IgD-negative memory B cell (primary cell): ENCODE measurements around the gene ADAMTS16. TPM values are rescaled to one million over a fixed set of nuclear protein-coding genes. Genes with fewer than 3 reads are reported as not detected.

Source experiments
- H3K27ac Mint-ChIP-seq, 3 donors: one replicate each; pipeline ENCODE4 v1.8.0; 2020 to 2022; ENCODE audit warnings: mild to moderate bottlenecking in 3 of 3, mixed read lengths in 3 of 3, moderate library complexity in 1 of 3
- H3K27me3 Mint-ChIP-seq: one replicate; pipeline ENCODE4 v1.8.0; 2021; ENCODE audit warnings: mixed read lengths
- H3K36me3 Mint-ChIP-seq: one replicate; pipeline ENCODE4 v1.8.0; 2020; ENCODE audit warnings: mild to moderate bottlenecking, mixed read lengths
- H3K4me1 Mint-ChIP-seq, 3 donors: one replicate each; pipeline ENCODE4 v1.8.0; 2020 to 2022; ENCODE audit warnings: mixed read lengths in 3 of 3, mild to moderate bottlenecking in 1 of 3
- H3K4me3 Mint-ChIP-seq, 4 donors: one replicate each; pipeline ENCODE4 v1.8.0; 2020 to 2022; ENCODE audit warnings: mild to moderate bottlenecking in 4 of 4, mixed read lengths in 4 of 4, moderate library complexity in 3 of 4
- H3K9me3 Mint-ChIP-seq, 3 donors: one replicate each; pipeline ENCODE4 v1.8.0; 2020 to 2021; ENCODE audit warnings: mixed read lengths in 3 of 3, mild to moderate bottlenecking in 1 of 3
- polyA plus RNA-seq: library from polyadenylated mRNA; unstranded; fragments of 300-500 nt; fragmentation: Illumina TruSeq; gene quantifications from one replicate; pipeline ENCODE4 v1.2.3, GENCODE V29; 2021

Gene ADAMTS16
- polyA plus RNA-seq: not detected

- Mint-ChIP-seq H3K4me3 (peak within 1 kb of the TSS in 1 of 4 donors; percentile 7), H3K36me3 (no peaks in the 10 kb centered on the region), H3K4me1 (peaks cover 0 to 5% (median 2%) of the 10 kb centered on the region in 3 donors), H3K9me3 (peaks cover 0 to 3% (median 0%) of the 10 kb centered on the region in 3 donors), H3K27me3 (peaks cover 16% of the 10 kb centered on the region), H3K27ac (no peak within 1 kb of the TSS)
These were observed at the start of gene ADAMTS16 for GRCh38 chr5:5139777-5140478. Gene ADAMTS16, plus strand, starts transcription at chr5:5140330. Its CDS starts 138 bp downstream, at chr5:5140468.

GRCh38 chr5:5092149-5092548 is 48.0 kb upstream of the ADAMTS16 start:
- Mint-ChIP-seq H3K9me3 (peaks cover 4 to 10% (median 5%) of the 10 kb centered on the region in 3 donors), H3K27me3 (no peaks in the 10 kb centered on the region), H3K4me3 (no peak overlapping the region), H3K36me3 (no peaks in the 10 kb centered on the region), H3K27ac (no peak overlapping the region), H3K4me1 (no peaks in the 10 kb centered on the region)

- H3K4me1 Mint-ChIP-seq: no peaks in the 10 kb centered on the region
- H3K27me3 Mint-ChIP-seq: no peaks in the 10 kb centered on the region
- H3K36me3 Mint-ChIP-seq: no peaks in the 10 kb centered on the region
- H3K27ac Mint-ChIP-seq: no peak overlapping the region
- peaks cover 5 to 16% (median 10%) of the 10 kb centered on the region in 3 donors for H3K9me3 Mint-ChIP-seq
- no peak overlapping the region for H3K4me3 Mint-ChIP-seq
These were observed 39.5 kb upstream of the ADAMTS16 start for GRCh38 chr5:5100635-5101034.

GRCh38 chr5:5101676-5102075 is 38.5 kb upstream of the ADAMTS16 start:
- no peaks in the 10 kb centered on the region for H3K4me1 Mint-ChIP-seq
- no peaks in the 10 kb centered on the region for H3K27me3 Mint-ChIP-seq
- H3K27ac Mint-ChIP-seq: no peak overlapping the region
- no peaks in the 10 kb centered on the region for H3K36me3 Mint-ChIP-seq
- H3K4me3 Mint-ChIP-seq: no peak overlapping the region
- peaks cover 5 to 13% (median 7%) of the 10 kb centered on the region in 3 donors for H3K9me3 Mint-ChIP-seq

GRCh38 chr5:5103245-5103644 is 36.9 kb upstream of the ADAMTS16 start:
- Mint-ChIP-seq H3K4me1 (no peaks in the 10 kb centered on the region), H3K36me3 (no peaks in the 10 kb centered on the region), H3K9me3 (peaks cover 5 to 12% (median 7%) of the 10 kb centered on the region in 3 donors), H3K27me3 (no peaks in the 10 kb centered on the region), H3K4me3 (no peak overlapping the region), H3K27ac (no peak overlapping the region)

GRCh38 chr5:5104550-5104949 is 35.6 kb upstream of the ADAMTS16 start:
- no peaks in the 10 kb centered on the region for H3K4me1 Mint-ChIP-seq

GRCh38 chr5:5105531-5105930 is 34.6 kb upstream of the ADAMTS16 start:
- Mint-ChIP-seq H3K4me1 (no peaks in the 10 kb centered on the region), H3K27me3 (no peaks in the 10 kb centered on the region), H3K9me3 (peaks cover 3 to 6% (median 5%) of the 10 kb centered on the region in 3 donors), H3K36me3 (no peaks in the 10 kb centered on the region), H3K4me3 (no peak overlapping the region), H3K27ac (no peak overlapping the region)

More at GRCh38 chr5:5104550-5104949, 35.6 kb upstream of the ADAMTS16 start:
- Mint-ChIP-seq H3K27me3 (no peaks in the 10 kb centered on the region), H3K4me3 (no peak overlapping the region), H3K36me3 (no peaks in the 10 kb centered on the region), H3K27ac (no peak overlapping the region), H3K9me3 (peaks cover 3 to 6% (median 5%) of the 10 kb centered on the region in 3 donors)

GRCh38 chr5:5116956-5117355 is 23.2 kb upstream of the ADAMTS16 start:
- Mint-ChIP-seq H3K36me3 (no peaks in the 10 kb centered on the region), H3K4me1 (peaks cover 0 to 1% (median 0%) of the 10 kb centered on the region in 3 donors), H3K27me3 (peaks cover 5% of the 10 kb centered on the region), H3K4me3 (no peak overlapping the region), H3K27ac (no peak overlapping the region), H3K9me3 (peaks cover 2 to 19% (median 14%) of the 10 kb centered on the region in 3 donors)

GRCh38 chr5:5122776-5123175 is 17.4 kb upstream of the ADAMTS16 start:
- no peaks in the 10 kb centered on the region for H3K36me3 Mint-ChIP-seq
- peaks cover 0 to 5% (median 4%) of the 10 kb centered on the region in 3 donors for H3K9me3 Mint-ChIP-seq
- peaks cover 8% of the 10 kb centered on the region for H3K27me3 Mint-ChIP-seq
- H3K27ac Mint-ChIP-seq: no peak overlapping the region
- H3K4me1 Mint-ChIP-seq: no peaks in the 10 kb centered on the region
- H3K4me3 Mint-ChIP-seq: no peak overlapping the region

- Mint-ChIP-seq H3K27ac (no peak overlapping the region), H3K4me1 (peaks cover 0 to 2% (median 0%) of the 10 kb centered on the region in 3 donors), H3K36me3 (no peaks in the 10 kb centered on the region), H3K9me3 (peaks cover 0 to 5% (median 0%) of the 10 kb centered on the region in 3 donors), H3K27me3 (peaks cover 8% of the 10 kb centered on the region), H3K4me3 (no peak overlapping the region)
These were observed 15.9 kb upstream of the ADAMTS16 start for GRCh38 chr5:5124231-5124630.

GRCh38 chr5:5126444-5126843 is 13.7 kb upstream of the ADAMTS16 start:
- Mint-ChIP-seq H3K9me3 (peaks cover 0 to 2% (median 0%) of the 10 kb centered on the region in 3 donors), H3K36me3 (no peaks in the 10 kb centered on the region), H3K4me3 (no peak overlapping the region), H3K27me3 (peaks cover 3% of the 10 kb centered on the region), H3K4me1 (peaks cover 0 to 2% (median 0%) of the 10 kb centered on the region in 3 donors), H3K27ac (no peak overlapping the region)

GRCh38 chr5:5128766-5129165 is 11.4 kb upstream of the ADAMTS16 start:
- Mint-ChIP-seq H3K4me3 (no peak overlapping the region), H3K9me3 (peaks cover 0 to 2% (median under 1%) of the 10 kb centered on the region in 3 donors), H3K27ac (no peak overlapping the region), H3K27me3 (peaks cover 3% of the 10 kb centered on the region), H3K4me1 (peaks cover 0 to 2% (median 0%) of the 10 kb centered on the region in 3 donors), H3K36me3 (no peaks in the 10 kb centered on the region)

GRCh38 chr5:5132234-5132633 is 7.9 kb upstream of the ADAMTS16 start:
- Mint-ChIP-seq H3K4me1 (peaks cover 0 to 2% (median 0%) of the 10 kb centered on the region in 3 donors), H3K27me3 (no peaks in the 10 kb centered on the region), H3K9me3 (peaks cover 0 to 5% (median 2%) of the 10 kb centered on the region in 3 donors), H3K36me3 (peaks cover 3% of the 10 kb centered on the region), H3K27ac (no peak overlapping the region), H3K4me3 (no peak overlapping the region)

GRCh38 chr5:5132693-5133295 is 7.3 kb upstream of the ADAMTS16 start:
- H3K4me1 Mint-ChIP-seq: peaks cover 0 to 2% (median 0%) of the 10 kb centered on the region in 3 donors
- no peak overlapping the region for H3K27ac Mint-ChIP-seq
- H3K9me3 Mint-ChIP-seq: peaks cover 0 to 5% (median 2%) of the 10 kb centered on the region in 3 donors
- H3K36me3 Mint-ChIP-seq: peaks cover 3% of the 10 kb centered on the region
- H3K4me3 Mint-ChIP-seq: no peak overlapping the region
- no peaks in the 10 kb centered on the region for H3K27me3 Mint-ChIP-seq

- no peak overlapping the region for H3K4me3 Mint-ChIP-seq
- peaks cover 4% of the 10 kb centered on the region for H3K27me3 Mint-ChIP-seq
- peaks cover 0 to 5% (median 2%) of the 10 kb centered on the region in 3 donors for H3K9me3 Mint-ChIP-seq
- H3K27ac Mint-ChIP-seq: no peak overlapping the region
- H3K4me1 Mint-ChIP-seq: peaks cover 0 to 3% (median 0%) of the 10 kb centered on the region in 3 donors
- peaks cover 3% of the 10 kb centered on the region for H3K36me3 Mint-ChIP-seq
These were observed 6.0 kb upstream of the ADAMTS16 start for GRCh38 chr5:5134107-5134506.
